GM19324 (cell line): Measurements from ENCODE around the gene ACBD6.

Experiments
- ATAC-seq: cut with Tn5 transposase; IDR thresholded peaks from one replicate; pipeline ENCODE4 v1.9.1; 2021; ENCODE audit warnings: mild to moderate bottlenecking, moderate library complexity; ENCODE audit not compliant: unreplicated experiment, low FRiP score

Gene ACBD6

DNA sequence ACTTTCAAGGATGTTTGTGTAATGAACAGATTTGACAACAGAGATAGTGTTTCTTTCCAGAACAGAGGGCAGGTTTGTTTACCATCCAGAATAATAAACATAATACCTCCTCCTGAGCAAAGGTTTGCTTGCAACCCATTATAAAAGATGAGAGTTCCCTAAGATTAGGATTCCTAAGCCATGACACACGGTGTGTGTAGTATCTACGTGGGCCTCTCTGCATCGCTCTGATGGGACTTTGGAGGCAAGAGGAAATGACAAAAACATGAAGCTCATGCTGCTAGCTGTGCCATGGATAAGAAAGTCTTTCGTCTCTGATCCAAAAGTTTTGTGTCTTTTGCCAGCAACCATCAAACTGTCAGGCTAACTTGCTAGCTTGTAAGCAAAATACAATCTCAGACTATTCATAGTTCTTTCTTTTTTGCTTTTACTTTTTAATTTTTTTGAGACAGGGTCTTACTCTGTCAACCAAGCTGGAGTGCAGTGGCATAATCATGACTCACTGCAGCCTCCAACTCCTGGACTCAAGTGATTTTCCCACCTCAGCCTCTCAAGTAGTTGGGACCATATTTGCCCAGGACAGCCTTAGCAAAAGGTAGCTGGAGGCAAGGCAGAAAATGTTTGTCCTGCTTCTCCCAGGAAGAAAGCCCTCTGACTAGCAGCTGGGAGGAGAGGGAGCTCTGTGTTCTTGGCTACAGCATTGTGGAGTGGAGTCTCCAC is 191.2 kb downstream of the ACBD6 start:
- ATAC-seq, result no peak

DNA sequence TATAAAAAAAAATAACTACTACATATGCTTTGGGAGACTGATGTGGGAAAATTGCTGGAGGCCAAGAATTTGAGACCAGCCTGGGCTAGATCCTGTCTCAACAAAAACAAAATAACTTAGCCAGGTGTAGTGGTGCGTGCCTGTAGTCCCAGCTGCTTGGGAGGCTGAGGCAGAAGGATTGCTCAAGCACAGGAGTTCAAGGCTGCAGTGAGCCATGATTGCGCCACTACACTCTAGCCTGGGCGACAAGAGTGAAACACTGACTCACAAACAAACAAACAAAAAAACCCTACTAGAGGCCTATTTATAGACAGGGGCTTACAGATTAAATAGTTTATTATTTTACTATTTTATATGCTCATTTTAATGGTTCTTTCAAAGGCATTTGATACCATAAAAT is 192.3 kb downstream of the ACBD6 start:
- ATAC-seq, result no peak

DNA sequence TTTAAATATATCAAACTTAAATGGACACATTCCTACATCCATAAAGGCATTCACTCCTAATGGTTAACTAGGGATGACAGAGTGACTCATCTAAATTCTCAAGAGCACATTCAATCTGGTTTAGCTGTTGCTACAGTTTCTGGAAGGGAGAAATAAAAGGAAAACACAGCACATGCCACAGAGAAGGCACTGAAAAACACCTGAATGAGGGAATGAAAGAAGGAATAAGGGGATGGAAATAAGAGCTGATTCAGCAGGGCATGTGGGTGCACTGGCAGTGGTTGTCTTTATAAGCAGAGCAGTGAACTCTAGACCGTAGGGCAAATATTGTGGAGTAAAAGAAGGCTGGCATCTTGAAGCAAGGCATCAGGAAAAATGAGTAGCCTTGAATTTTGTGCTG is 193.0 kb downstream of the ACBD6 start:
- ATAC-seq, result no peak

DNA sequence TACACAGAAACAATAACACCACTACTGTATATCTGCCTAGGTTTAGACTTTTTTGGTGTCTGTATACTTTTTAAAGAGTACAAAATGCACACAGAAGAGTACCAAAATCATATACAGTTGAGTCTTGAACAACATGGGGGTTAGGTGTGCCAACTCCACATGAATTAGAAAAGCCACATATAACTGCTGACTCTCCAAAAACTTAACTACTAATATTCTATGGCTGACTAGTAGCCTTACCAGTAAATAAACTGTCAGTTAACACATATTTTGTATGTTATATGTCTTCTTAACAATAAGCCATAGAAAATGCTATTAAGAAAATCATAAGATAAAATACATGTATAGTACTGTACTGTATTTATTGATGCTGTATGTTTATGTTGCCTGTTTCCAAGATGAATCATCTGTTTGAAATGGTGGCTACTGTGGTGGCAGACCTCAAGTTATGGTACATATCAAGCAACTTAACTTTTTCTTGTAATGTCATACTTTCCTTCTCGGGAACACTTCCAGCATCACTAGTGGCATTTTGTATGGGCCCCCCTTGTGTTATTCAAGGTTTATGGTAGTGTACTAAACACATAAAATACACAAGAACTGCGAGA is 201.1 kb downstream of the ACBD6 start:
- ATAC-seq, result no peak

DNA sequence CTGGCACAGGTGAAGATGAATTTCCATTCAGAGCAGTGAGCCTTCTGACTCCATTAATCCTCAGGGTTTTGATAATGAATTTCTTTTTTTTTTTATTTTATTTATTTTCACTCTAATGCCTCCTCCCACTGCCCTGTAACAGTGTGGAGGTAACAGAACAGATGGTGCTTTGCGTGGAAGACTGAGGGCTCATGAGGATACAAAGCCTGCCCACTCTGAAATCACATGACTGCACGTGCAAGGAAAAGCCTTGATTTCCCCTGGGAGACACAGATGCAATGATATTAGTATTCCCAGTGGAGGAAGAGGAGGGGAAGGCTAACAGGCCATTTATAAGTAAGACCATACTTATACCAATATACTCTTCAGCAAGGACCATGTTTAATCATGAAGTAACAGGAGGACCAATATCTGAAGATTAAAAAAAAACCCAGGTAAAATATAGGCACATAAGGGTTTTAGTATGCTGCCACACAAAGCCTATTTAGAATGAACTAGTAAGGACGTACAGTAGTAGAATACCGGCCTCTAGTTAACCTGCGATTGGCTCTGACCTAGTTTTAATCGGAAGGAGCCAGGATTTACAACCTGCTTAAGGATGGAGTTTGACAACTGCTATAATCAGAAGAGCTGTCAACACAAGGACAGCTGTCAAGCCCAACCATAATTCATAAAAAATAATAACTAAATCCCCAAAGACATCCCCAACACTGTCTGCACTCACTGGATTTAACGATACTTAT is 202.7 kb downstream of the ACBD6 start:
- no peak for ATAC-seq

DNA sequence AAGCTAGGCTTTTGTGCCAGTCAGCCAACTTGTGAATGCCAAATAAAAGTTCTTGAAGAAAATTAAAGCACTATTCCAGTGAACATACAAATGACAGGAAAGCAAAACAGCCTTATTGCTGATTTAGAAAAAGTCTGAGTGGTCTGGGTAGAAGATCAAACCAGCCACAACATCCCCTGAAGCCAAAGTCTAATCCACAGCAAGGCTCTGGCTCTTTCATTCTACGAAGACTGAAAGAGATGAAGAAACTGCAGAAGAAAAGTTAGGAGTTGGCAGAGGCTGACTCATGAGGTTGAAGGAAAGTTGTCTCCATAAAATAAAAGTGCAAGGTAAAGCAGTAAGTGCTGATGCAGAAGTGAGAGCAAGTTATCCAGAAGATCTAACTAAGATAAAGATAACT is 206.4 kb downstream of the ACBD6 start:
- no peak for ATAC-seq

DNA sequence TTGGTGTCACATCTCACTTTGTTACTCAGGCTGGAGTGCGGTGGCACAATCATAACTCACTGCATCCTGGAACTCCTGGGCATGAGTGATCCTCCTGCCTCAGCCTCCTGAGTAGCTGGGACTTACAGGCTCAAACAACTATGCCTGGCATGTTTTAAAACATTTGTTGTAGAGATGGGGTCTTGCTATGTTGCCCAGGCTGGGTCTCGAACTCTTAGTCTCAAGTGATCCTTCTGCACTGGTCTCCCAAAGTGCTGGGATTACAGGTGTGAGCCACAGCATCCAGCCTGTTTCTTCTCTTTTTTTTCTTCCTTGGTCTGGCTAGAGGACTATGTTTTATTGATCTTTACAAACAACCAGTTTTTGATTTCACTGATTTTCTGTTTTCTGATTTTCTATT is 207.7 kb downstream of the ACBD6 start:
- no peak for ATAC-seq

DNA sequence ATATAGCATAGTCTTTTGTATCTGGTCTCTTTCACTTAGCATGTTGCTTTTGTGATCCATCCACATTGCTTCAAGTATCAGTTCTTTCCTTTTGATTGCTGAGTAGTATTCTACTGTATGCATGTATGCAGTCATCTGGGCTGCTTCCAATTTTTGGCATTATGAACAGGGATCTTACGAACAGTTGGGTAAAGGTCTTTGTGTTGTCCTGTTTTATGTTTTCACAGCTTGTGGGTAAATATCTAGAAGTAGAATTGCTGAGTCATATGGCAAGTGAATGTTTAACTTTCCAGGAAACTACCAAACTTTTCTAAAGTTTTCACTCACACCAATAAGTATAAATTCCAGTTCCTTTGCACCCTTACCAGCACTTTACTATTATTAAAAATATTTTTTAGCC is 211.4 kb downstream of the ACBD6 start:
- ATAC-seq, result no peak

DNA sequence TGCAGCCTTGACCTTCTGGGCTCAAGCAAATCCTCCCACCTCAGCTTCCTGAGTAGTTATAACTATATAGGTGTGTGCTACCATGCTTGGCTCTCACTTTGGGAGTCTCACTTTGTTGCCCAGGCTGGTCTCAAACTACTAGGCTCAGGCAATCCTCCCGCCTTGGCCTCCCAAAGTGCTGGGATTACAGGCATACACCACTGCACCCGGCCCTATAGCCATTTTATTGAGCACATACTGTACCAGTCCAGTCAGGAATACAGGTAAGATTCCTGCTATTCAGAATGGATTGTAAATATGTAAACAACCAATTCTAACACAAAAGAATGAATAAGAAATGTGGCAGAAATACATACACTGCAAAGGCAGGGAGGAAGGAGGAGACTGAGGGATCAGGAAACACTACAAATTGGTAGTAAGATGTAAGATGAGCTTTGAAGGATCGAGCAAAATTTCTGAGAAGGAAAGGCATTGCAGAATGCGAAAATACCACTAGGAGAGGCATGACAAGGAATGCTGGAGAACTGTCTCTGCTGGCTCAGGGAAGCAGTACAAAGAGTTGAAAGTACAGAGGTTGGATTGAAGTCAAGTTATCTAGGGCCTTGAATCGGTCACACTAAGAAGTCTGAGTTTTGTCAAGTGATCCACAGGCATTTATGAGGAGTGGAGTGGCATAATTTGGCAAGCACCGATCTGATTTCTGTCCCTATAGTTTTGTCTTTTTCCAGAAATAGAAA is 211.9 kb downstream of the ACBD6 start:
- ATAC-seq, result no peak

DNA sequence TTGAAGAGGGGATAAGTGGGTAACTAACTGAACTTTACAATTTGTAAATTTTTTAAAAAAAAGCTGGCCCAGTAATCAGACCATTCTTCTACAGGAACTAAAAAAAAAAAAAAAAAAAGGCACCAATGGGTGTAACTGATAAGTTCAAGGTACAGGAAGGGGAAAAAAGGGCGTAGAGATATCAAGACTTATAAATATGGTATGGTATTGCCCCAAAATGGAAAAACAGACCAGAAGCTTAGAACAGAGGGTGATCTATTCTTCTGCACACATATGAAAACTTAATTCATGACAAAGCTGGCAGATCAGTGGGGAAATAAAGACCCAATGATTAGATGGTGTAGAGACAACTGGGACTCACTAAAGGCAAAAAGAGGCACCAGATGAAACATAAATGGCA is 213.4 kb downstream of the ACBD6 start:
- no peak for ATAC-seq

DNA sequence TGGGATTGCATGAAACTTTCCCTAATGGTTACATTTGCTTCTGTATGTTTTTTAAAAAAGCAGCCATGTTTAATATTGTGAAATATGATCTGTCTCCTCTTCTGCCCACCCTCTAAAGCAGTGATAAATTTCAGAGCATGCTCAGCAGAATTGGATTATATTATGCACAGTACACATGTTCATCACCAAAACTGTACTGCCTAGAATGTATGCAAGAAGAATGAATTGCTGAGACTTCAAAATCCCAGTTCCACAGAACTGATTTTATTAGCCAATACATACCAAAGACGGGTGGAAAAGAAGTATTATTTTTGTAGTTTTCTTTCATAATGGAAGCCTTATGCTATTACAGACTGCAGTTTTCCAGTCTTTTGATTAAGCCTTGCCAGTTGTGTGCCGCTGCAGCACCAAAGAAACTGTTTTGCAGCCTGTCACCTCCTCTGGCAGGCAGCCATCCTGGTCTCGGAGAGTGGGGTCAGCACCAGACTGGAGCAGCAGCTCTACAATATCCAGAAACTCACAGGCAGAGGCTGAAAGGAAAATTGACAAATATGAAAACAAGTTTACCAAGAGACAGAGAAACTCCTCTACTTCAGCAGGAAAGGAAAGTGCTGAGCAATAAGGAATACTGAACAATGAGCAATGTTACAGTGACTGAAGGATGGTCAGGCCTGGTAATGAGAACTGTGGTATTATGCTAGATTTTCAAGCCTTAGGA is 214.2 kb downstream of the ACBD6 start:
- no peak for ATAC-seq

DNA sequence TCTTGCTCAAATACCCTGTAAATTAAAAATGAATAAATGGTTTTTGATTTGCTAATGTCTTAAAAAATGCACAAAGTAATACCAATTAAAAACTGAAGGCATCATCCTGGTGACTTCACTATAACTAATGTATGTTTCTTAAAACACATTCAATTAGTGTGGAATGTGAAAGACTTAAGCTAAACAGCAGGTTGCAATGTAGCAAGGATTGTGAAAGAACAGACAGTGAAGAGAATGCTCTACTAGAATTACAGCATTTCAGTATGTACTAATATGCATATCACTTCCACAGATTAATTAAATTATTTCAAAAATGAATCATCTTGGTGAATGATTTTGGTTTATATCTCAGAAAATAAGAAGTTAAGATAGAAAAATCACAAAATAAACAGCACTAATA is 216.0 kb downstream of the ACBD6 start:
- ATAC-seq, result no peak

DNA sequence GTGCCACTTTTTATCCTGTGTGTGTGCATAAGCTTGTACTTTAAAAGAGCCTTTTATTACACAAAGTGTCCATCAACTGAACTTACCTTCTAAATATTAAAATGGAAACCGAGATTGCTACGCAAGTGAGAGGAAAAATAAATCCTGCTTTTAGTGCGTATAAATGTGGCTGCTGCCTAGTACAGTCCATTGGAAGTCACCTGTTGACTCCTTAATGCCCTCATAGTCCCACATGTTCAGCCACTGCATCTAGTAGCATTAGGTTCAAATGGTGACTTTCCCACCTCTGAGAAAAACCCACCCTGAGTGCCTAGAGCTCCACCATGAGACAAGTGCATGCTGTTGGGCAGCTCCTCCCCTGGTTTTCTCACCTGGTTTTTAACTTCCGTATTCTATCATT is 219.3 kb downstream of the ACBD6 start:
- no peak for ATAC-seq

DNA sequence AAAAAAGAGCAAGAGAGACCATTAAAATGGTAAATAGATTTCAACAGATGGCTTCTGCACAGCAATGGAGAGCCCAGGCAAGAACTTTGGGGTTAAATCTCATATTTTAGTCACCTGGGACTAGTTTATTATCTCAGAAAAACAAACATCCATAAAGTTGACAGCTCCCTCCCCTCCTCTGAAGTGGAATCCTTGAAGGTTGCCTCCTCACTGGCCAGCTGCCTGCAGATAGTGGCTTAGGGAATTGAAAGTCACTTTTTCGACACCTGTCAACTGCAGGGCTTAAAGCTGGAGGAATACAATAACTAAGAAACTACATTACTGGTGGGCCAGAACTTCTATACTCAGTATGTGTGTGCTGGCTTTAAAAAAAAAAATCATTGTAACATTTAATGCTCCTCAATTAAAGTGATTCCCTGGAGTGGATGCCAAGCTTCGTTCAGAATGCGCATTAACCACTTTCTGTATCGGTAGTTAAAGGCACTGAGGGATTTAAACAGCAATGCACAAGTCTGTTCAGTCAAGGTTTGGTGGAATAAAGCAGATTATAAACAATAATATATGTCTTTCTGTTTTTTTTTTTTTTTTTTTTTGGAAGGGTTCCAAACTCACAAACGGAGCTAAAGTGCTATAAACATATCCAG is 219.9 kb downstream of the ACBD6 start:
- no peak for ATAC-seq

DNA sequence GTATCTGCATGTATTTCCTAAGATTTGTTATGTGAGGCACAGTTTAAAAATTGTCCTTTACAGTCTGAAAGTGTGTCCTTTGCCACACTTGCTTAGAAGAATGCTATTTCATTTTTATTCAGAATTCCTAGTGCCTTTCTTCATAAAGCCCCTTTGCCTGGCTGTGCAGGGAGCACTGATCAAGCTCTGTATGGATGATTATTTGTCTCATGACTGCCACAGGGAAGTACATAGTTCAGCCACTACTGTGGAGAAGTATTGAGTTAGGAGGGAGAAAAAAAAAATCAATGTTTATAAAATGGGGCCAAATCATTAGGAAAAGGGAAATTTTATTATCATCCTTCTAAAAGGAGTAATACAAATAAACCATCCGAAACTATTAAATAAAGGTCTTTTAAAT is 220.9 kb downstream of the ACBD6 start:
- no peak for ATAC-seq

DNA sequence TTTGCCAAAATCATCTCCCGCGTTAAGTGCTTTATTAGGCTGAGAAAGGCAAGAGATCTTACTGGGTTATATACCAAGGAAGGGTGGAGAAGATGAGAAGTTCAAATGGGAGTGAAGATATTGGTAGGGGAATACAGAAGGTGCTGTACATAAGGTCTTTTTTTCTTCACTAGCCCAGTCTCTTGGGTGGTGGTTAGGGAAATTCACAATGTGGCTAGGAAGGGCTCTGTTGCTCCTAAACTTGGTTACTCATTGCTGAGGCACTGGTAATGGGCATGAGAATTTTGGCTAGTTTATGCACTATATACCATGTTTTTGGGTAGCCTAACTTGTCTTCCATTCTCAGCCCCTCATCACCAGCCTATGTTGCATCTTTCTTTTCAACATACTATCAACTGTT is 221.8 kb downstream of the ACBD6 start:
- ATAC-seq, result no peak

DNA sequence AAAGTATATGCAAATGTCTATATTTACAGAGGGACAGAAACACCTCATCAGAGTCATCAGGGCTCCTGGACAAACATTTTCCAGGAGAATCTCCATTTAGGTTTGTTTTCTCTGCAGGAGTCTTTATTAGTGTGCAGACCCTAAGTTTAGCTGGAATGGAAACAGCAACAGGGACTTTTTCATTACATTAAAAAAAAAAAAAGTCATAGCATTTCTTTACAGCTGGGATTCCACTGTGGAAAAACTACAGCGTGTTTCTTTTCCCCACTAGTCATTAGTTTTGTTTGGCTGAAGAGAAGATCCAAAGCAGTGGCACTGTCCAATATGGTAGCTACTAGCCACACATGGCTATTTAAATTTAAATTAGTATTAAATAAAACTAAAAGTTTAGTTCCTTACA is 222.7 kb downstream of the ACBD6 start:
- no peak for ATAC-seq

DNA sequence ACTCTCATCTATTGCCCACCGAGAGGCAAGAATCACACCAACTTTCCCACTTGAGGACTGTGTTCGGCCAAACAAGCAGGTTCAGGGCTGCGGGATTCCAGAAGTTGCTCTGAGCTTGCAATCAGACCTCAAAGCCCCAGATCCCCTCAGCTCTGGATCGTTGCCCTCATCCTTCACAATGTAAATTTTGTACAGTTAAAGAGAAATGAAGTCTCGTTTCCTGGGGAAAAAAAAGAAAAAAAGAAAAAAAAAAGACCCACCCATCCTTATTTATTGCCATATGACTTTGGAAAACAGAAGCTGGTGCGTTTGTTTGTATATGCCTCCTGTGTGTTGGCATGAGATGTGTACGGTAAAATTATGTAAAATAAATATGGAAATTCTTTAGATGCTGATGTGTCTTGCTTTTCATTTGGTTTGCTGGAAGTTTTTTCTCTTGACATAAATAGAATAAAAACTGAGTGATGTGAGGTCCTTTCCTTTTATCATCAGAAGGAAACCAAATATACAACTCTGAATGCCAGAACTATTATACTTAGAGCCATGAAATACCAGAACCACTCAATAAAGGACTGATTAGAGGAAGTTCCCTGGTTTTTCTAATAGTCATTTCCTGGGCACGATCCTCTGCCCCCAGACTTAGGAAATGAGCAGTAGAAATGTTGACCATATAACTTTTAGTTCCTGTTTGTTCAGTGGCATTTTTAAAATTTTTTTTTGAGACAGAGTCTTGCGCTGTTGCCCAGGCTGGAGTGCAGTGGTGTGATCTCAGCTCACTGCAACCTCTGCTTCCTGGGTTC is 223.6 kb downstream of the ACBD6 start:
- no peak for ATAC-seq

DNA sequence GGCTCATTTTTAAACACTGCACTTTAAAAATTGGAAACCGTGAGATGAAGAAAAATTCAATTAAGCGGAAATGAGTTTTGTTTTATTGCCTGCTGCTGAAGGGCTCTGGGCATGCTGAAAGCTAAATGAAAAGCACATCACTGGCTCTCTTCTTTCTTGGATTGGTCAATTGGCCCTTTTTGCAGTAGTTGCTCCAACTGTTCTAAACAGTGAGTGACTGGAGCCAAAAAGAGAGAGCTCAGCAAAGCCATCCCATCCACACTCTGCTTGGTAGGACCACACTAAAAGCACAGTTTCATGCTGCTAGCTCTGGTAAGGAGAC is 224.2 kb downstream of the ACBD6 start:
- no peak for ATAC-seq
